Epithelial cell of prostate (primary cell): Measurements from ENCODE around the gene TBX4.

Experiments
- DNase-seq: peaks from one replicate; pipeline ENCODE4 v3.0.0-alpha.2; 2011; ENCODE audit warnings: low read depth, low spot score
- H3K27ac ChIP-seq: fragments of 450-650 bp; 2 replicates; pipeline ENCODE4 v1.5.1; 2017; ENCODE audit warnings: mild to moderate bottlenecking

The TBX4 gene

DNA sequence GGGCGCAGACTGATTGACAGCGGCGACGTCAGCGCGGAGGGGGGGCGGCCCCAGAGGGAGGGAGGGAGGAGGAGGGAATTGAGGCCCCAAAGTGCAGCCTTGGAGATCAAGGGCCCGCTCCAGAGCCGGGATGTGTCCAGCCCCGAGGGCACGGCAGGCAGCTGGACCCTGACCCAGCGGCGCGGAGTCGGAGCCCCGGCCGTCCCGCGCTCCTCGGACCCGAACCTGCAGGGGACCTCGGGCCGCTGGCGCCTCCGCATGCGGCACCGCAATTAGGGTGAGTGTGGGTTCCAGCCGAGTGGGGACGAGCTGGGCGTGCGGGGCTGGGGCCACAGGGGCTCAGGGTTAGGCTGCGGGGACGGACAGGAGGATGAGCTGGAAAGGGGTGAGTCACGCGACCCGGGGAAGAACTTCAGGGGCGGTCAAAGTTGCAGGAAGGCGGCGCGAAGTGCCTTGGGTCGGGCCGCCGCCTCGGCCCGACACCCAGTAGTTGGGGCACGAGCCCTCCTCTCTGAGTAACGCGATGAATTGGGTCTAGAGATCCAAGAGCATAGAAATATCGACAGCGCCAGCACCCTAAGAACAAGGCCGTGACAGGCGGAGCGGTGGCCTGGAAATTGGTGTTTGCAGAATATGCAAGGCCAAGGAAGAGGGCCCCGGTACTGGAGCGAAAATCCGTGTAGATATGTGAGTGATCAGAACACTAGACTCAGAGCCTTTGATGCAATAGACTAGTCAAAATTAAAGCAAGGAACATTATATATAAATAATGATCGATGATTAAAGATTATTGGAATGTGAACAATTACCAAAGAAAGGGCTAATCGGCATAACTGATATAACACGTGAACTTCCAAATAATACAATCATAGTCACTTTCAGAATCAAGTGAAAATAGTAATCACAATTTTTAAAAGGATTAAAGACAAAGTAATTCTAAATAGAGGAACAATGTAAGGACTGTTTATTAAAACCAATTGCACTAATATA, at the start of gene TBX4:
Gene TBX4 (plus strand): TSS at position 122 of the 990 bp plus-strand sequence. CDS start 4,069 bp downstream, outside the sequence.
- H3K27ac ChIP-seq, result no peak within 1 kb of the TSS

GRCh38 chr17:61402978-61403800, 49.0 kb upstream of the TBX4 start:
- H3K27ac ChIP-seq, result no peak overlapping the region
- no peak for DNase-seq

More for the DNA sequence above, at the start of gene TBX4:
- no peak for DNase-seq

- DNase-seq, result peak; percentile 26
- H3K27ac ChIP-seq, result no peak overlapping the region
Observed at GRCh38 chr17:61403801-61404662, 48.2 kb upstream of the TBX4 start.

DNA sequence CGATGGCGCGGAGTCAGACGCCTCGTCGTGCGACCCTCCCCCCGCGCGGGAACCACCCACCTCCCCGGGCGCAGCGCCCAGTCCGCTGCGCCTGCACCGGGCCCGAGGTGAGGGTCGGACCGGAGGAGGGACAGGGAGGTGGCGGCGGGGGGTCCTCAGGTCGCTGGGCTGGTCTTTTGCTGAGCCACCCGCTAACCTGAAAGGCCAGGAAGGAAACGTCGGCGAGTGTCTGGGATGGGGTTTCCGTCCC, 47.6 kb upstream of the TBX4 start:
- no peak for DNase-seq
- H3K27ac ChIP-seq, result no peak overlapping the region

GRCh38 chr17:61404913-61405685, 47.1 kb upstream of the TBX4 start:
- no peak for DNase-seq
- H3K27ac ChIP-seq, result no peak overlapping the region

- no peak for DNase-seq
- H3K27ac ChIP-seq, result no peak overlapping the region
Observed at GRCh38 chr17:61405686-61406536, 46.3 kb upstream of the TBX4 start.

- DNase-seq, result no peak
- H3K27ac ChIP-seq, result no peak overlapping the region
Observed at GRCh38 chr17:61406537-61406845, 45.7 kb upstream of the TBX4 start.

DNA sequence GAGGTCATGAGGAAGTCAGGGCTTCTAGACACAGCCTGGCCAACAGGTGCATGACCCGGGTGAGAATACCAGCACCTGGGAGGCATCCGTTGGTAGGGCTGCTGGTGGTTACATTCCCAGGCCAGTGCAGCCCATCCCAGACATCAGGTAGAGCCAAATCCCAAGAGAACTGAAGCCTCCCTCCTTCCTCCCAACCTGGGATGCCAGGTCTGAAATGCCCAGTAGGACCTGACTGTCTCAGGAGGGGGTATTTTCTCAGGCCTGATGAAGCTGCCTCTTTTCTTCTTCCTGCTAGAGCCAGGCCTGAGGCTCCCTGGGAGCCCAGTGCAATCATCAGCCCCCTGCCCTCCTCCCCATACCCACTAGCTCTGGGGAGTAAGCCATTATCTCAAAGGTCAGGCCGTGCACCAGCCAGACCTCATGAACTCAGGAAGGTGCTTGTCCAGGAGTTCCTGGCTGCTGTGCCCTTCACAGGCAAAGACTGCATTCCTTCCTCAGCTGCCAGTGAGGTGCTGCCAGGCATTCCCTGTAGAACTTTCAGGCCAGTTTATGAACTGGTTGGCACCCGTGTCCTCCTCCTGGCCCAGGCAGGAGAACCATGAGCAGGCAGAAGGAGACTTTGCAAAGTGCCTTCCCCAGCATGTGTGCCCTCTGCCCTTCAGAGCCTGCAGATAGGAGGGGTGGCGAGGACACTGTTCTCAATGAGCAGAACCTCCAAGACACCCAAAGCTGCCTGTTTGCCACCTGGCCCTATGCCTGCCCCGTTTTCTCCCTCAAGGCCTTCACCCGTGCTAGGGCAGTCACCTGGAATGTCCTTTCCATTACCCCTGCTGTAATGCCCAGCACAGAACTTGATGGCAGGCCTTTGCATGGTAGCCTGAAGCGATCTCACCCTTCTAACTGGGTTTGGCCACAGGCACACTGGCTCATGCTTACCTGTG, 45.0 kb upstream of the TBX4 start:
- no peak overlapping the region for H3K27ac ChIP-seq
- DNase-seq, result no peak

DNA sequence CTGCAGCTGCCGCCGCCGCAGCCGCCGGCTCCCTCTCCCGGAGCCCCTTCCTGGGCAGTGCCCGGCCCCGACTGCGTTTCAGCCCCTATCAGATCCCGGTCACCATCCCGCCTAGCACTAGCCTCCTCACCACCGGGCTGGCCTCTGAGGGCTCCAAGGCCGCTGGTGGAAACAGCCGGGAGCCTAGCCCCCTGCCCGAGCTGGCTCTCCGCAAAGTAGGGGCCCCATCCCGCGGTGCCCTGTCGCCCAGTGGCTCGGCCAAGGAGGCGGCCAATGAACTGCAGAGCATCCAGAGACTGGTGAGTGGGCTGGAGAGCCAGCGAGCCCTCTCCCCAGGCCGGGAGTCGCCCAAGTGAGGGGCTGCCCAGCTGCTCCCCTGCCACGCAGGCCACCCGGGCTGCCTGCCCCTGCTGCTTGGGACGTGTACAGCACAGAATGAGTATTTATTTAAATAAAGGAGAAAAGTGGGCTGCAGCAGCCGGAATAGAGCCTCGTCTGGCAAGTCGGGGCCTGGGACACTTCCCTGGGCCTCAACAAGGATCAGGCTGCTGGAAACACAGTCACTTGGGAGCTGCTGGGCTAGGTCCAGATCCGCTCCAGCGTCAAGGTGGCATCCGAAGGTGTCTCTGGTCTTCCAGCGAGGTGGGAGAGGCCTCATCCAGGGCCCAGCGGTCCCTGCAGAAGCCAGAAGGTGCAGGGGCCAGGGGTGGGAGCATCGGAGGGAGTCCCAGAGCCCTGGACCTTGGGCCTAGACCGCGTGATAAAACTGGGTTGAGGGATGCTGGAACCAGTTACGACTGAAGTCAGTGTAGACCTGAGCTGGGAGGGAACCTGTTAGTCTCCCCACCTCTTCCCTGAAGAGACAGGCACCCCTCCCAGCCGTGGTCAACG, 43.8 kb upstream of the TBX4 start:
- no peak for DNase-seq
- no peak overlapping the region for H3K27ac ChIP-seq

DNA sequence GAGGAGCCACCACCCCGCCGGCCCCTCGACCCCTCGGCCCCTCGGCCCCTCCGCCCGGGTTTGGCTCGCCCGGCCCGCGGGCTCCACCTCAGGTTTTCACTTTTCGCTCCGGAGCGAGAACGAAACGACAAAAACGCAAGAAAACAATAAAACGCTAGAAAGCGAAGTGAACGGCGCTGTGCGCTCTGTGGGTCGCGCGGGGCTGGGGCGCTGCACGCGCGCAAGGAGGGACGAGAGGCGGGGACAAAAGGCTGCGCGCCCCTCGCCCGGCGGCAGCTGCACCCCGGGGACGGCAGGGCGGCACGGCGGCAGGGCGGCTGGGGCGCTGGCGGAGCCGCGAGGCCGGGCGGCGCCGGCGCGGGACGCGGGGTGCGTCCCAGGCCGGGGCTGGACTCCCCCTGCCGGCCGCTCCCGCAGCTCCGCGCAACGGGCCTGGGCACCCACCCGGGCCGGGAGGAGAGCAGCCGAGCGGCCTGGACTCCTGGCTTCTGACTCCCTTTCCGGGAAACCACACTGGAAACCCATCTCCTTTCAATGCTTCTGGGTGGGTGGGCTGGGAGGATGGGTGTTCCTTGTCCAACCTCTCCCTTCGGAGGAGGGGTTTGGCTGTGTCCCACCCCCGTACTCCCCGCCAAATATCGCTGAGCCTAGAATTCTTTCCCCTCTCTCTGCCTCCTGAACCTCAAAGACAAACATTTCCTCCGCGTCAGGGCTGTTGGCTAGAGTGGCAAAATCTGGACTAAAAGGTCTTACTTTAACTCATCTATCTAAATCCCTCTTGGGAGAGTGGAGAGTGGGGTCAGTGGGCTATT, 42.7 kb upstream of the TBX4 start:
- no peak overlapping the region for H3K27ac ChIP-seq
- no peak for DNase-seq

GRCh38 chr17:61410141-61411010, 41.8 kb upstream of the TBX4 start:
- H3K27ac ChIP-seq, result no peak overlapping the region
- DNase-seq, result no peak

GRCh38 chr17:61411011-61411260, 41.3 kb upstream of the TBX4 start:
- H3K27ac ChIP-seq, result peak overlapping the region; percentile 82
- DNase-seq, result no peak

DNA sequence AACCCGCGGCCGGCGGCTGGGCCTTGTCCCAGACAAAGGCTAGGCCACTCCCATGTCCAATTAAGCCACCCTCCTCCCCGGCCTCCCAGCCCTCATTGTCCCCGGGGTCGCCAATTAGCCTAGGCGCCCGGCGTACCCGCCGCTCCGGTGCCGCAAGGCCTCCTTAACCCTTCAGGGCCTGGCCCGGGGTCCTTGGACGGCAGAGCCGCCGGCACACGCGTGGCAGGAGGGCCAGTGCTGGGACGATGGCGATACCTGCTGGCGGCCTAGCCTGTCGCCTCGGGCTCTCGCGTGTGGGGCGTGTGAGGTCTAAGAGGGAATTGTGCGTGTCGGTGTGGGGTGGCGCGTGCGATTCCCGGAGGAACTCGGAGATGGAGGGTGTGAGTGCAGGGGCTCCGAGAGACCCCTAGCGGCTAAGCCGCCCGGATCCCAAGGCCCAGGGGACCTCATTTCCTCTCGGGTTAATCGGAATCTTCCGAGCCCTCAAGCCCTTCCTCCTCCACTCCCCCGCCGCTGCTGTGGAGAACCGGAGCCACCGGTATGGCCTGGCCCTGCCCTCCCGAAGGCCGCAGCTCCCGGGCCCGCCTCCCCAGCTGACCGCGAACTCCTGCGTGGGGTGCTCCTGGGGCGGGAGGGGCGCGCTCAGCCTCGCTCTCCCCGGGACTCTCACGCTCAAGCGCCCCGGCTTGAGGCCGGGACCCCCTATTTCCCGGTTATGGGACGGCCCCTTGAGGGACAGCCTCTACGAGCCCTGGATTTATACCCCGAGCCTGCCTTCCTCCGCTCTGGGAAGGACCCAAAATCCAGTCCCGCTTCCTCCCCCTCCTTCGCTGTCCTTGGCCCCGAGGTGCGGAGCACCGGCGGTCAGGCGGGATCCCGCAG, 40.7 kb upstream of the TBX4 start:
- peak overlapping the region; percentile 82 for H3K27ac ChIP-seq
- DNase-seq, result no peak

DNA sequence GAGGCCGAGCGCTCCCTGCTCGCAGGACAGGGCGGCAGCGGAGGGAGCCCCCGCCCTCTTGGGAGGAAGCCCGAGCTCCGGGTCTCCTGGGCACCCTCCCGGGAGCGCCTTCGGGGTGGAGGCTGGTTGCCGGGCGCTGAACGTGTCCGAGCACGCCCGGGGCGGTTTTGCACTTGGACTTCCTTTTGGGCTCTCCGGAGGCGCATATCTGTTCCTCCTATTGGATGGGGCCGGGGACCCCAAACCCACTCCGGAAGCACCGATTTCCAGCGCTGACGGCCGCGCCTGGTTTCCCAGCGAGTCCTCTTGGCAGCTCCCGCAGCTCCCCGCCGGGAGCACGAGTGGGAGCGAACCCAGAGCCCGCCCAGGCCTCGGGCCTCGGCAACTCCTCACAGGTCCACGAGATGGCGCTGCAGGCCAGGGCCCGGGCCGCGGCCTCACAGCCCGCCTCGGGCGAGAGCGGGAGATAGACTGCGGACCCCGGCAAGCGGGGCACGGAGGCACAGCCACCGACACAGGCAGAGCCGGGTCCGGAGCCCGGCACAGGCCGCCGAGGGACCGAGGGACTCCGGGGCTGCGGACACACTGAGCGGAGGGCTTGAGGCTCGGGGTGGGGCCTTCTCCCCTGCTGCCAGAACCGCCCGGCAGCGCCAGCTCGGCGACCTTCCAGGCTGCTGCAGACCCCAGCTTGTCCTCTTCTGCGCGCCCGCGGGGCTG, 39.9 kb upstream of the TBX4 start:
- H3K27ac ChIP-seq, result peak overlapping the region; percentile 82
- no peak for DNase-seq
